Measurements from ENCODE around the gene CFAP58.
A peak's percentile ranks its signal among the peaks of the same experiment; 100 is the strongest.

CFAP58 gene

DNA sequence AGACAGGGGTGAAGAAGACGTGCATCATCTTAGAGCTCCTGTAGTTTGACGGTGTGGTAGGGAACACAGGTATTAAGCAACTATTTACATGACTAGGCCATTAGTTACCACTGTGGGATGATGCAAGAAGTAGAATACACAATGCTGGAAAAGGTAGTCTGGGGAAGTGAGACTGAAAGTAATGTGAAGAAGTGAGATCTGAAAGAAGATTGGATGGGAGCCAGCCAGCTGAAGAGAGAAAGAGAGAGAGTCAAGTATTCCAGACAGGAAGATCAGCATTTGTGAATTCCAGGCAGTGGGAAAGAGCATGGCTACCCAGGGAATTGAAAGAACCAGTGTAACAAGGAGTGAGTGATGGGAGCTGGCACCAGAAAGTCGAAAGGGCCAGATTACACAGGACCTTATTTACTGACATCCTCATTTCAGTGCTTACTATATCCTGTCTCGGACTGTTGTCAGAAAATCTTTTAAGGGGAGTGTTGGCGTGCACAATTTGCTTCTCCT is 4.0 kb upstream of the CFAP58 start:
- DNase-seq (ENCODE audit: low read depth in 2 of 2): peak; percentile 79 to 92
- no peak overlapping the region for H3K4me3 ChIP-seq (replicated peaks in 1 of 2; ENCODE audit: low read depth in 2 of 2, low read length in 2 of 2)

DNA sequence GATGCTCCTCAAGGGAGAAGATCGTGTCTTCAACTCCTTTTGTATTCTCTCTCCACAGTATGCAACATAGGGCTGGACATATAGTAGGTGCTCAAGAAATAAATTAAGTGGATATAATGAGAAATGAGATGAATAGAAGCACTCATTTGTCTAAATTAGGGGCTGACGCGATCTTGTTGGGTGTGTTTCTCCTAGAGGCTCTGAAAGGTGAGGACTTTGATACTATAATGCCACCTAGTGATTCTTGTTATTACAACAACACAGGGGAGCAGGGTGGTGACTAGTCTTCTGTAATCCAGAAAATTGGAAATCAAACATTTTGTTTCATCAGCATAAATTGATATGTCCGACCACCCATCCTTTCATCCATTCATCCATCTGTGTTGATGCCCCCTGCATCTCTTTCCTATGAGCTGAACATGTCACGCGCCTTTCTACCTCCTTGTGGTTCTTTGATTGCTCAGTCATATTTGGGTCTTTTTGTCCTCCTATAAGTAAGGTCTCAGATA is 3.5 kb upstream of the CFAP58 start:
- DNase-seq (ENCODE audit: low read depth in 2 of 2): peak; percentile 86 to 87
- no peak overlapping the region for H3K4me3 ChIP-seq (replicated peaks in 1 of 2; ENCODE audit: low read depth in 2 of 2, low read length in 2 of 2)
- peak; percentile 43 for TF ChIP-seq CTCF (IDR thresholded peaks at IDR 0.05; ENCODE audit: low read depth, low read length)

More for the DNA sequence above, 4.0 kb upstream of the CFAP58 start:
- TF ChIP-seq CTCF (IDR thresholded peaks at IDR 0.05; ENCODE audit: low read depth, low read length): no peak

GRCh38 chr10:104351061-104351702 is 2.5 kb upstream of the CFAP58 start:
- DNase-seq (ENCODE audit: low read depth in 2 of 2): peak; percentile 39 to 86
- H3K4me3 ChIP-seq (replicated peaks in 1 of 2; ENCODE audit: low read depth in 2 of 2, low read length in 2 of 2): no peak overlapping the region
- no peak for TF ChIP-seq CTCF (IDR thresholded peaks at IDR 0.05; ENCODE audit: low read depth, low read length)

DNA sequence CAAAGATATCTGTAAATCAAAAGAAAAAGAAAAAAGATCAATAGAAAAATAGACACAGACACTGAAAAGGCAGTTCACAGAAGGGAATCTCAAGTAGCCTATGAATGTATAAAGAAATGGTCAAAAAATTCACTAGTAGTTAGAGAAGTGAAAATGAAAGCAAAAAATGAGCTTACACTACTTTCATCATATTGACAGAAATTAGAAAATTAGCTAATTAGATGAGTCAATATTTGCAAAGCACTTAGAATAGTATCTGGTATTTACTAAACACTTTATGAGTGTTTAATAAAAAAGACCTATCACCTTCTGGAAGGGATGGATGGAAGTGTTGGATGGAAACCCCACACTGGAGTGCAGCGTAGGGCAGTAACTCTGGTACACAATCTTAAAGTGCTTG is 1.7 kb upstream of the CFAP58 start:
- H3K4me3 ChIP-seq (replicated peaks in 1 of 2; ENCODE audit: low read depth in 2 of 2, low read length in 2 of 2): no peak overlapping the region
- TF ChIP-seq CTCF (IDR thresholded peaks at IDR 0.05; ENCODE audit: low read depth, low read length): no peak
- peak in 1 of 2 donors; percentile 1 for DNase-seq (ENCODE audit: low read depth in 2 of 2)

DNA sequence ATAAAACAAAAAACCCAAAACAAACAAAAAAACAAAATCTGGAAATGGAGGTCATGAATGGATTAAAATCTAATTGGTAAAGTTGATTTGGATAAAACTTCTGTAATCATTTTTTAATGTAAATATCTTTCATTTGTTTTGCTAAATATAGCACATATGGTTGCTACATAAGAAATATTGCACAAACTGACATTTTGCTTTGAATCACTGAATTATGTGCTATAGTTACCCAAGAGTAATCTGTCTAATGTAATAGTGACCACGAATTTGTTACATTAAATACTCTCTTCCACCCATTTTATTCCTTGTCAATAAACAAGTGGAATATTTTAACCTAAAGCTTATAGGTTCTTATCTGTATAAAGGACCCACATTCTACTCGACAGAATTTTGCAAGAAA is 6.2 kb downstream of the CFAP58 start:
- no peak for TF ChIP-seq CTCF (IDR thresholded peaks at IDR 0.05; ENCODE audit: low read depth, low read length)
- no peak for DNase-seq (ENCODE audit: low read depth in 2 of 2)
- H3K4me3 ChIP-seq (replicated peaks in 1 of 2; ENCODE audit: low read depth in 2 of 2, low read length in 2 of 2): no peak overlapping the region

DNA sequence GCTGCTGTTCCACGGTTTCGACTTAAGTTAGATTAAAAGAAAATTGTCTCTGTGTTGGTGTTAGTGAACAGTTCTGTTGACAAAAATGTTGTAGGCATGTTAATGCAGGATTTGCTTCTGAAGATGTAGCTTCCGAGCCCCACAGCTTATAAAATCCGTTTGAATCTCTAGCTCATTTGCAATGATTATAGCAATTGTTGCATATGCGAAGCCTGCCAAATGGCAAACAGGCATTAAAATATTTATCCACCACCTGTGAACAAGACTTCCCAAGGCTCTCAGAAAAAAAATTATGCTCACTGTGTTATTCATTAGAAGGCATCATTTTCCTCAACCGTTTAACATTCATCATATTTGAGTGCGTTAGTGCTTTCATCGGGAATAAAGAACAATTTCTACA is 14.3 kb downstream of the CFAP58 start:
- no peak overlapping the region for H3K4me3 ChIP-seq (replicated peaks in 1 of 2; ENCODE audit: low read depth in 2 of 2, low read length in 2 of 2)
- TF ChIP-seq CTCF (IDR thresholded peaks at IDR 0.05; ENCODE audit: low read depth, low read length): no peak
- DNase-seq (ENCODE audit: low read depth in 2 of 2): no peak

All from cardiac fibroblast (primary cell).